Esophagus (tissue), 2 donors: Measurements from ENCODE around the gene UMAD1. TPM values are rescaled to one million over a fixed set of nuclear protein-coding genes. Genes with fewer than 3 reads are reported as not detected.

Experiments
- H3K27ac ChIP-seq, 2 donors: one replicate each; pipeline ENCODE4 v1.5.1; 2013; ENCODE audit warnings: low read depth in 2 of 2, mild to moderate bottlenecking in 2 of 2, inconsistent platforms in 1 of 2, low read length in 1 of 2, moderate library complexity in 1 of 2
- H3K27me3 ChIP-seq, 2 donors: one replicate each; pipeline ENCODE4 v1.6.1; 2013; ENCODE audit warnings: low read length in 2 of 2, control low read depth in 1 of 2, mild to moderate bottlenecking in 1 of 2; ENCODE audit not compliant: insufficient read depth in 2 of 2, control insufficient read depth in 1 of 2
- H3K36me3 ChIP-seq, 2 donors: one replicate each; pipeline ENCODE4 v1.6.1; 2013; ENCODE audit warnings: low read length in 1 of 2; ENCODE audit not compliant: control insufficient read depth in 2 of 2, insufficient read depth in 2 of 2
- H3K4me1 ChIP-seq, 2 donors: one replicate each; pipeline ENCODE4 v1.6.1; 2013; ENCODE audit warnings: low read length in 1 of 2; ENCODE audit not compliant: control insufficient read depth in 2 of 2, insufficient read depth in 2 of 2
- H3K4me3 ChIP-seq, 2 donors: one replicate each; pipeline ENCODE4 v1.5.1; 2013; ENCODE audit warnings: low read length in 2 of 2, mild to moderate bottlenecking in 2 of 2, low read depth in 1 of 2, moderate library complexity in 1 of 2
- H3K9me3 ChIP-seq, 2 donors: one replicate each; pipeline ENCODE4 v1.6.1; 2013; ENCODE audit warnings: mild to moderate bottlenecking in 2 of 2, low read depth in 1 of 2, low read length in 1 of 2, moderate library complexity in 1 of 2; ENCODE audit not compliant: control insufficient read depth in 2 of 2, insufficient read depth in 1 of 2
- WGBS, 2 donors: extraction: QIAGEN DNeasy Blood & Tissue Kit; methylation state at CpG; one replicate each; pipeline ENCODE4 v1.1.7; 2013; 5-methylcytosine and 5-hydroxymethylcytosine counted together
- polyA plus RNA-seq, 2 donors: library from polyadenylated mRNA; stranded (reverse); fragments of 200-250 nt; gene quantifications; one replicate each; pipeline ENCODE4 v1.2.3, GENCODE V29; 2013
- donor health status: healthy with polysubstance abuse.
- donor health status: Bipolar disorder and iron deficiency.

The UMAD1 gene
- polyA plus RNA-seq, 2 donors = 1.8 to 4.9 TPM

- no peak overlapping the region for H3K4me3 ChIP-seq
- H3K9me3 ChIP-seq = no peaks in the 10 kb centered on the region
- H3K27ac ChIP-seq = no peak overlapping the region
- no peaks in the 10 kb centered on the region for H3K36me3 ChIP-seq
- H3K4me1 ChIP-seq = no peaks in the 10 kb centered on the region
- H3K27me3 ChIP-seq = no peaks in the 10 kb centered on the region
- WGBS, 2 donors = 87% methylated on average over 2 of the region's 2 CpGs
Measured at GRCh38 chr7:7698930-7699329, 58.4 kb downstream of the UMAD1 start.

- Histone ChIP-seq H3K4me1 (no peaks in the 10 kb centered on the region), H3K27me3 (no peaks in the 10 kb centered on the region)
Measured at GRCh38 chr7:7699380-7699779, 58.8 kb downstream of the UMAD1 start.

DNA sequence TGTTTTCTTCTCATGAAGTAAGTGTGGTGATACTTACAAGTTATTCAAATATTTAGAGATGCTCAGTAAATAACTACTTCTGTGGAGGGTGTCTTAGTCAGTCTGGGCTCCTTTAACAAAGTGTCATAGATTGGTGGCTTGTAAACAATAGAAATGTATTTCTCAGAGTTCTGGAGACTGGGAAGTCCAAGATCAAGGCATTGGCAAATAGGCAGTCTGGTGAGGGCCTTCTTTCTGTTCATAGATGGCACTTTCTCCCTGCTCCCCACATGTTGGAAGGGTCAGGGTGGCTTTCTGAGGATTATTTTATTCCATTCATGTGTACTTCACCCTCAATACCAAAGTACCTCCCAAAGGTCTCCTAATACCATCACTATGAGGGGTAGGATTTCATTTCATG lies 59.4 kb downstream of the UMAD1 start:
- Histone ChIP-seq H3K27ac (no peak overlapping the region), H3K27me3 (no peaks in the 10 kb centered on the region), H3K36me3 (no peaks in the 10 kb centered on the region), H3K9me3 (no peaks in the 10 kb centered on the region), H3K4me3 (no peak overlapping the region), H3K4me1 (no peaks in the 10 kb centered on the region)

More at GRCh38 chr7:7699380-7699779, 58.8 kb downstream of the UMAD1 start:
- no peak overlapping the region for H3K4me3 ChIP-seq
- H3K36me3 ChIP-seq = no peaks in the 10 kb centered on the region
- H3K9me3 ChIP-seq = no peaks in the 10 kb centered on the region
- no peak overlapping the region for H3K27ac ChIP-seq

- H3K4me1 ChIP-seq = no peaks in the 10 kb centered on the region
- no peak overlapping the region for H3K27ac ChIP-seq
- no peaks in the 10 kb centered on the region for H3K9me3 ChIP-seq
- H3K36me3 ChIP-seq = no peaks in the 10 kb centered on the region
- no peaks in the 10 kb centered on the region for H3K27me3 ChIP-seq
- 83 to 100% methylated on average over 1 of the region's 1 CpG for WGBS, 2 donors
- H3K4me3 ChIP-seq = no peak overlapping the region
Measured at GRCh38 chr7:7701527-7701926, 61.0 kb downstream of the UMAD1 start.

DNA sequence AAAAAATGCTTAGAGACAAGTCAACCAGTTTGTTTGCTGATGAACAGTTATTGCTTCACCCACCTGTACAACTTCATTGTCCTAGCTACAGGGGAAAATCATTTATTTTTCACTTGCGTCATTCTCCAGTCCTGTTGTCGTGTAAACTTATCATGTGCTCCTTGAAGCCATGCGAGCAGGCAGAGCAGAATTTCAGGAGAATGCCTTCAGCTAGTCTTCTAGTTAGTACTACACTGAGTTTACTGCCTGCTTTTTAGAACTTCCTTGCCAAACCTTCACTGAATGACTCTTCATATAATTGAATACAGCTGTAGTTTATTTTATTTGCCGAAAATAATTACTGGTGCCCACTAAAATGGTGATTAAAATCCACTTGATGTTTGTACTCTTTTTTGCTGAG lies 62.3 kb downstream of the UMAD1 start:
- Histone ChIP-seq H3K36me3 (no peaks in the 10 kb centered on the region), H3K9me3 (no peaks in the 10 kb centered on the region), H3K27me3 (no peaks in the 10 kb centered on the region), H3K4me3 (no peak overlapping the region), H3K27ac (no peak overlapping the region), H3K4me1 (no peaks in the 10 kb centered on the region)
- 83 to 84% methylated on average over 4 of the region's 4 CpGs for WGBS, 2 donors

DNA sequence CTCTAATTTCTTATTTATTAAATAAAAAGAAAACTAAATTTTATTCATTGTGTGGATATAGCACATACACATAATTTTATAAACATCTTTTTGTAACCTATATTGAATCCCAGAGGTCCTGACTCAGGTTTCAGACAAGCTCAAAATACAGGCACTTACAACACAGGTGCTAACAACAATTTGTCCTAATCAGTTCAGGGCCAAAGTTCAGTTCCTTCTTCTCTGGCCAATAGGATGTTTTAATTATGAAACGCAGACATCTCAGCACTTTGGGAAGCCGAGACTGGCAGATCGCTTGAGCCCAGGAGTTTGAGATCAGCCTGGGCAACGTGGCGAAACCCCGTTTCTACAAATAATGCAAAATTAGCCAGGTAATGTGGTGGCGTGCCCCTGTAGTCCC lies 62.9 kb downstream of the UMAD1 start:
- Histone ChIP-seq H3K9me3 (no peaks in the 10 kb centered on the region), H3K4me3 (no peak overlapping the region), H3K27me3 (no peaks in the 10 kb centered on the region), H3K4me1 (no peaks in the 10 kb centered on the region), H3K36me3 (no peaks in the 10 kb centered on the region), H3K27ac (no peak overlapping the region)
- 89 to 96% methylated on average over 7 of the region's 7 CpGs for WGBS, 2 donors

GRCh38 chr7:7704867-7705266 lies 64.3 kb downstream of the UMAD1 start:
- Histone ChIP-seq H3K9me3 (no peaks in the 10 kb centered on the region), H3K27ac (no peak overlapping the region), H3K4me1 (no peaks in the 10 kb centered on the region), H3K36me3 (no peaks in the 10 kb centered on the region), H3K27me3 (no peaks in the 10 kb centered on the region), H3K4me3 (no peak overlapping the region)
- WGBS, 2 donors = 46 to 60% methylated on average over 4 of the region's 4 CpGs

- Histone ChIP-seq H3K27me3 (no peaks in the 10 kb centered on the region), H3K9me3 (no peaks in the 10 kb centered on the region), H3K27ac (no peak overlapping the region), H3K36me3 (no peaks in the 10 kb centered on the region), H3K4me1 (no peaks in the 10 kb centered on the region), H3K4me3 (no peak overlapping the region)
- WGBS, 2 donors = 62 to 78% methylated on average over 2 of the region's 2 CpGs
Measured at GRCh38 chr7:7705318-7705717, 64.8 kb downstream of the UMAD1 start.

- H3K27me3 ChIP-seq = no peaks in the 10 kb centered on the region
- H3K36me3 ChIP-seq = no peaks in the 10 kb centered on the region
- H3K27ac ChIP-seq = no peak overlapping the region
- no peaks in the 10 kb centered on the region for H3K4me1 ChIP-seq
- 74 to 84% methylated on average over 1 of the region's 1 CpG for whole genome bisulfite sequencing, 2 donors
- H3K9me3 ChIP-seq = no peaks in the 10 kb centered on the region
- H3K4me3 ChIP-seq = no peak overlapping the region
Measured at GRCh38 chr7:7706101-7706511, 65.6 kb downstream of the UMAD1 start.

DNA sequence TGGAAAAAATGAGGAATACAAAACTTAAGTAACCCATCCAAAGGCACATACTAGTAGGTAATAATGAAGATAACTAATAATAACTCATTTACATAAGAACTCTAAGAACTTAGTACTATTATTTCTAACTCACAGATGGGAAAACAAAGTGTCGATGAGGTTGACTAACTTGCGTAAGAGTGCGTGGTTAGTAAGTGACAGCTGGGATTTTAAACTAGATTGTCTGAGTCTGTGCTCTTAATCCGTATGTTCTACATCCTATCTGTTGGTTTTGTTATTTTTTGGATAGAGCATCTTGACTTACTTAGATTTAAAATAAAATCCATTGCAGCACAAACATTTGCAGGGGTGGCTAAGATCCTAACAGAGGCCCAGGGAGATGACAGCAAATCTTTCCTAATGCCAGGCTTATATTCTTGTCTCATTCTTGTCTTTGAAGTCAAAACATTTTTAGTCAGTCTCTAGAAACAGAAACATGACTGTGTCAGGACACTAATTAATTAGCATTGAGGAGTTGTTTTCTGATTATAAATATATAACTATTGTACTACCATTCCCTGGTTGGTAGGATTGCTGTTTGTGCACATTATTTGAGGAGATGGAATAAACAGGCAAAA lies 66.1 kb downstream of the UMAD1 start:
- WGBS, 2 donors = 79 to 83% methylated on average over 4 of the region's 4 CpGs
- Histone ChIP-seq H3K36me3 (no peaks in the 10 kb centered on the region), H3K4me1 (no peaks in the 10 kb centered on the region), H3K27me3 (no peaks in the 10 kb centered on the region), H3K4me3 (no peak overlapping the region), H3K27ac (no peak overlapping the region), H3K9me3 (no peaks in the 10 kb centered on the region)
